HEK293 (cell line): Measurements from ENCODE around the gene BEND6.

ENCODE experiments used
- CTCF ChIA-PET: fragments of 350-600 bp; formaldehyde crosslinking; extraction: SDS; loops from one replicate; lab custom pipeline; 2021; ENCODE audit warnings: antibody characterized with exemption; lab: Yijun Ruan, JAX
- POLR2A ChIA-PET: fragments of 300-600 bp; formaldehyde crosslinking; extraction: SDS; loops from one replicate; lab custom pipeline; 2020; ENCODE audit warnings: antibody characterized with exemption, inconsistent platforms; lab: Yijun Ruan, JAX
- H3K27ac ChIP-seq: fragments of 200-500 bp; sonication (Bioruptor generic); 2 replicates; pipeline ENCODE4 v1.5.1; 2014; ENCODE audit warnings: low read depth, low read length, control low read depth, inconsistent platforms; ENCODE audit errors: extremely low read depth
- H3K36me3 ChIP-seq, 2 experiments: fragments of 200-500 bp in 1 of 2; sonication (Bioruptor generic) in 1 of 2; 1 replicate in 1 of 2; 2 replicates in 1 of 2; pipeline ENCODE4 v1.5.1; 2014 to 2017; ENCODE audit warnings: inconsistent platforms in 2 of 2, low read length in 2 of 2; ENCODE audit not compliant: control insufficient read depth in 2 of 2, insufficient read depth in 1 of 2
- H3K4me1 ChIP-seq: fragments of 200-500 bp; sonication (Bioruptor generic); 2 replicates; pipeline ENCODE4 v1.5.1; 2014; ENCODE audit warnings: mild to moderate bottlenecking, low read length, inconsistent platforms; ENCODE audit not compliant: control insufficient read depth, insufficient read depth
- H3K4me3 ChIP-seq: 2 replicates; pipeline ENCODE4 v1.5.1; 2011; ENCODE audit warnings: low read depth, mild to moderate bottlenecking, control low read depth, low read length, moderate library complexity
- H3K9me3 ChIP-seq: fragments of 200-500 bp; sonication (Bioruptor generic); 2 replicates; pipeline ENCODE4 v1.5.1; 2014; ENCODE audit warnings: low read depth, low read length, inconsistent platforms; ENCODE audit not compliant: control insufficient read depth, insufficient read depth
- FEZF1 ChIP-seq: fragments of 450-650 bp; formaldehyde crosslinking; IDR thresholded peaks from 2 replicates; pipeline ENCODE4 v1.5.1; 2016; ENCODE audit warnings: missing biosample characterization, missing genetic modification characterization
- GLI2 ChIP-seq: fragments of 450-650 bp; formaldehyde crosslinking; IDR thresholded peaks from 2 replicates; pipeline ENCODE4; 2017; ENCODE audit warnings: missing biosample characterization, missing genetic modification characterization, low read depth, borderline replicate concordance
- OVOL3 ChIP-seq: fragments of 450-650 bp; formaldehyde crosslinking; IDR thresholded peaks from 2 replicates; pipeline ENCODE4 v1.5.1; 2016; ENCODE audit warnings: missing biosample characterization, missing genetic modification characterization
- TSHZ1 ChIP-seq: fragments of 450-650 bp; formaldehyde crosslinking; IDR thresholded peaks from 2 replicates; pipeline ENCODE4 v1.5.1; 2016; ENCODE audit warnings: missing biosample characterization, missing genetic modification characterization, borderline replicate concordance
- ZNF112 ChIP-seq: fragments of 450-650 bp; formaldehyde crosslinking; IDR thresholded peaks from 2 replicates; pipeline ENCODE4 v1.5.0; 2017; ENCODE audit warnings: missing biosample characterization, missing genetic modification characterization
- ZNF155 ChIP-seq: fragments of 450-650 bp; formaldehyde crosslinking; IDR thresholded peaks from 2 replicates; pipeline ENCODE4 v1.5.1; 2016; ENCODE audit warnings: missing biosample characterization, missing genetic modification characterization
- ZNF221 ChIP-seq: fragments of 450-650 bp; formaldehyde crosslinking; IDR thresholded peaks from 2 replicates; pipeline ENCODE4 v1.5.1; 2017; ENCODE audit warnings: missing biosample characterization, missing genetic modification characterization, borderline replicate concordance
- ZNF426 ChIP-seq: fragments of 450-650 bp; formaldehyde crosslinking; IDR thresholded peaks from 2 replicates; pipeline ENCODE4 v1.5.1; 2017; ENCODE audit warnings: missing biosample characterization, missing genetic modification characterization, mild to moderate bottlenecking, inconsistent platforms, moderate library complexity
- ZNF449 ChIP-seq: fragments of 450-650 bp; formaldehyde crosslinking; IDR thresholded peaks from 2 replicates; pipeline ENCODE4 v1.5.1; 2017; ENCODE audit warnings: missing biosample characterization, mild to moderate bottlenecking, missing genetic modification characterization, moderate library complexity
- ZNF654 ChIP-seq: fragments of 450-650 bp; formaldehyde crosslinking; IDR thresholded peaks from 2 replicates; pipeline ENCODE4 v1.5.1; 2016; ENCODE audit warnings: low read depth, missing biosample characterization, missing genetic modification characterization
- ZNF660 ChIP-seq: fragments of 450-650 bp; IDR thresholded peaks from 2 replicates; pipeline ENCODE4 v1.5.1; 2018; ENCODE audit warnings: missing biosample characterization, mild to moderate bottlenecking, missing genetic modification characterization
- ZNF747 ChIP-seq: fragments of 450-650 bp; formaldehyde crosslinking; IDR thresholded peaks from 2 replicates; pipeline ENCODE4 v1.5.1; 2016; ENCODE audit warnings: missing biosample characterization, missing genetic modification characterization
- ZNF76 ChIP-seq: fragments of 450-650 bp; formaldehyde crosslinking; IDR thresholded peaks from 2 replicates; pipeline ENCODE4; 2016; ENCODE audit warnings: low read depth, missing biosample characterization, missing genetic modification characterization, borderline replicate concordance
- TF ChIP-seq, protein P1 (sequence below): fragments of 450-650 bp; formaldehyde crosslinking; IDR thresholded peaks from 2 replicates; pipeline ENCODE4 v1.5.1; 2016; ENCODE audit warnings: missing biosample characterization, missing genetic modification characterization
- TF ChIP-seq, protein P2 (sequence below): fragments of 450-650 bp; formaldehyde crosslinking; conservative IDR thresholded peaks from 2 replicates; pipeline ENCODE4 v1.5.1; 2016; ENCODE audit warnings: low read depth, missing biosample characterization, missing genetic modification characterization
- TF ChIP-seq, protein P3 (sequence below): fragments of 450-650 bp; formaldehyde crosslinking; IDR thresholded peaks from 2 replicates; pipeline ENCODE4 v1.5.1; 2016; ENCODE audit warnings: missing biosample characterization, missing genetic modification characterization
- TF ChIP-seq, protein P4 (sequence below): fragments of 450-650 bp; formaldehyde crosslinking; IDR thresholded peaks from 2 replicates; pipeline ENCODE4 v1.5.1; 2016; ENCODE audit warnings: missing biosample characterization, missing genetic modification characterization, low read depth

Gene BEND6

DNA sequence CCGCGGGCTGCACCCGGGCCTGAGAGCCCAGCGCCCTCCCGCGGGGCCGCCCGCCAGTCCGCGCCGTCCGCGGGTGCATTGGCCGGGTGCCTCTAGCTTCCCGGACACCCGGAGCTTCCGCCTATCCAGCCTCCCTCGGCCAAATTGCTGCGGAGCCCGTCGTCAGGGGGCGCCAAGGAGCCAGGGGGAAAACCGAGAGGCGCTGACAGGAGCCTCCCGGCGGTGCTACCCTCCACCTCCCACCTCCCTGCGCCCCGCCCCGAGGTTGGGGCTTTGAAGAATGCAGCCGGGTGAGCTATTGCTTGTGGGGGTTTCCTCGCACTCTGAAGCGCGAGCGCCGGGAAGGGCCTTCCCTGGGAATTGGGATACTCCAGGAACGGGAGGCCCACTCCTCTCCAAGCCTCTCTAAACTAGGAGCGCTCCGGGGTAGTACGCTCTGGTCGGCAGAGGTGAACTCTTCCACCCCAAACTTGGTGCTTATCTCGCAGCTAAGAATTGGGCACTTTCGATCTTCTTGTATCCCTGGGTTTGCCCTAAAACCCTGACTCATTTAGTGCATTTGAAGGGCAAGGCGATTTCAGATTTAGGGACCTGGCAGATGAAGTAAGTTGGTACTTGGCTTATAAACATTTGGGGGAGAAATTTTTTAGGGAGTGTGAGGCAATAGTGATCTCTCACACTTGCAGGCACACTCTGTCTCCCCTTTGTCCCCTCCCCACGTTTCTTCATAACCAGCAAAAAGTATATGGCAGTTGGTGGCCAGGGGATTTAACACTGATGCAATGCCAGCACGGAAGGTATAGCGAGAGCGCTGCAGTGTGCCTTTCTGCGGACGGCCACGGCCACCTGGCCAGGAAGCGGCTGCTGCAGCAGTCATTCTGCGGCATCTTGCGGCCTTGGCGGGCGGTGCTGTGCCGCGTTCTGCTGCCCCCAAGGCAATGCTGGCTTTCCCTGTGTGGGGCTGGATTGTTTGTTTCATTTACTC is 556 bp downstream of the BEND6 start (continued):
- TF ChIP-seq, protein P1, sequence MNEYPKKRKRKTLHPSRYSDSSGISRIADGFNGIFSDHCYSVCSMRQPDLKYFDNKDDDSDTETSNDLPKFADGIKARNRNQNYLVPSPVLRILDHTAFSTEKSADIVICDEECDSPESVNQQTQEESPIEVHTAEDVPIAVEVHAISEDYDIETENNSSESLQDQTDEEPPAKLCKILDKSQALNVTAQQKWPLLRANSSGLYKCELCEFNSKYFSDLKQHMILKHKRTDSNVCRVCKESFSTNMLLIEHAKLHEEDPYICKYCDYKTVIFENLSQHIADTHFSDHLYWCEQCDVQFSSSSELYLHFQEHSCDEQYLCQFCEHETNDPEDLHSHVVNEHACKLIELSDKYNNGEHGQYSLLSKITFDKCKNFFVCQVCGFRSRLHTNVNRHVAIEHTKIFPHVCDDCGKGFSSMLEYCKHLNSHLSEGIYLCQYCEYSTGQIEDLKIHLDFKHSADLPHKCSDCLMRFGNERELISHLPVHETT = peak; percentile 31; the same call in 1 of the 2 replicates
- TF ChIP-seq ZNF449 (tag by site-specific recombination) = peak; percentile 64; the same call in 1 of the 2 replicates
- TF ChIP-seq, protein P2, sequence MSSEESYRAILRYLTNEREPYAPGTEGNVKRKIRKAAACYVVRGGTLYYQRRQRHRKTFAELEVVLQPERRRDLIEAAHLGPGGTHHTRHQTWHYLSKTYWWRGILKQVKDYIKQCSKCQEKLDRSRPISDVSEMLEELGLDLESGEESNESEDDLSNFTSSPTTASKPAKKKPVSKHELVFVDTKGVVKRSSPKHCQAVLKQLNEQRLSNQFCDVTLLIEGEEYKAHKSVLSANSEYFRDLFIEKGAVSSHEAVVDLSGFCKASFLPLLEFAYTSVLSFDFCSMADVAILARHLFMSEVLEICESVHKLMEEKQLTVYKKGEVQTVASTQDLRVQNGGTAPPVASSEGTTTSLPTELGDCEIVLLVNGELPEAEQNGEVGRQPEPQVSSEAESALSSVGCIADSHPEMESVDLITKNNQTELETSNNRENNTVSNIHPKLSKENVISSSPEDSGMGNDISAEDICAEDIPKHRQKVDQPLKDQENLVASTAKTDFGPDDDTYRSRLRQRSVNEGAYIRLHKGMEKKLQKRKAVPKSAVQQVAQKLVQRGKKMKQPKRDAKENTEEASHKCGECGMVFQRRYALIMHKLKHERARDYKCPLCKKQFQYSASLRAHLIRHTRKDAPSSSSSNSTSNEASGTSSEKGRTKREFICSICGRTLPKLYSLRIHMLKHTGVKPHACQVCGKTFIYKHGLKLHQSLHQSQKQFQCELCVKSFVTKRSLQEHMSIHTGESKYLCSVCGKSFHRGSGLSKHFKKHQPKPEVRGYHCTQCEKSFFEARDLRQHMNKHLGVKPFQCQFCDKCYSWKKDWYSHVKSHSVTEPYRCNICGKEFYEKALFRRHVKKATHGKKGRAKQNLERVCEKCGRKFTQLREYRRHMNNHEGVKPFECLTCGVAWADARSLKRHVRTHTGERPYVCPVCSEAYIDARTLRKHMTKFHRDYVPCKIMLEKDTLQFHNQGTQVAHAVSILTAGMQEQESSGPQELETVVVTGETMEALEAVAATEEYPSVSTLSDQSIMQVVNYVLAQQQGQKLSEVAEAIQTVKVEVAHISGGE (tag by site-specific recombination) = peak; percentile 89
- TF ChIP-seq TSHZ1 (tag by site-specific recombination) = no peak
- TF ChIP-seq, protein P3, sequence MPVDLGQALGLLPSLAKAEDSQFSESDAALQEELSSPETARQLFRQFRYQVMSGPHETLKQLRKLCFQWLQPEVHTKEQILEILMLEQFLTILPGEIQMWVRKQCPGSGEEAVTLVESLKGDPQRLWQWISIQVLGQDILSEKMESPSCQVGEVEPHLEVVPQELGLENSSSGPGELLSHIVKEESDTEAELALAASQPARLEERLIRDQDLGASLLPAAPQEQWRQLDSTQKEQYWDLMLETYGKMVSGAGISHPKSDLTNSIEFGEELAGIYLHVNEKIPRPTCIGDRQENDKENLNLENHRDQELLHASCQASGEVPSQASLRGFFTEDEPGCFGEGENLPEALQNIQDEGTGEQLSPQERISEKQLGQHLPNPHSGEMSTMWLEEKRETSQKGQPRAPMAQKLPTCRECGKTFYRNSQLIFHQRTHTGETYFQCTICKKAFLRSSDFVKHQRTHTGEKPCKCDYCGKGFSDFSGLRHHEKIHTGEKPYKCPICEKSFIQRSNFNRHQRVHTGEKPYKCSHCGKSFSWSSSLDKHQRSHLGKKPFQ = no peak
- TF ChIP-seq ZNF747 (tag by site-specific recombination) = no peak
- TF ChIP-seq ZNF654 = peak; percentile 45

- H3K9me3 ChIP-seq = no peaks in the 10 kb centered on the region
- H3K36me3 ChIP-seq = no peaks in the 10 kb centered on the region
- POLR2A ChIA-PET = no interaction called here
- no peak overlapping the region for H3K4me3 ChIP-seq
- CTCF ChIA-PET = interaction anchor here (0.7 to 3.5 kb wide), 8 partner anchors 10 to 360 kb away, joined by 3 to 44 read pairs (median 14); no protein-coding TSS in a partner anchor
- H3K4me1 ChIP-seq = peaks cover 6% of the 10 kb centered on the region
- H3K27ac ChIP-seq = no peak overlapping the region
- TF ChIP-seq ZNF112 (tag by site-specific recombination) (no peak), ZNF155 (tag by site-specific recombination) (no peak), OVOL3 (no peak), ZNF426 (tag by site-specific recombination) (no peak), ZNF76 (no peak), ZNF660 (tag by site-specific recombination) (no peak), ZNF221 (tag by site-specific recombination) (no peak), FEZF1 (tag by site-specific recombination) (no peak), GLI2 (no peak)
- TF ChIP-seq, protein P4, sequence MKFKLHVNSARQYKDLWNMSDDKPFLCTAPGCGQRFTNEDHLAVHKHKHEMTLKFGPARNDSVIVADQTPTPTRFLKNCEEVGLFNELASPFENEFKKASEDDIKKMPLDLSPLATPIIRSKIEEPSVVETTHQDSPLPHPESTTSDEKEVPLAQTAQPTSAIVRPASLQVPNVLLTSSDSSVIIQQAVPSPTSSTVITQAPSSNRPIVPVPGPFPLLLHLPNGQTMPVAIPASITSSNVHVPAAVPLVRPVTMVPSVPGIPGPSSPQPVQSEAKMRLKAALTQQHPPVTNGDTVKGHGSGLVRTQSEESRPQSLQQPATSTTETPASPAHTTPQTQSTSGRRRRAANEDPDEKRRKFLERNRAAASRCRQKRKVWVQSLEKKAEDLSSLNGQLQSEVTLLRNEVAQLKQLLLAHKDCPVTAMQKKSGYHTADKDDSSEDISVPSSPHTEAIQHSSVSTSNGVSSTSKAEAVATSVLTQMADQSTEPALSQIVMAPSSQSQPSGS = no peak
- TF ChIP-seq, protein P1 = no peak
These were observed 1.6 kb downstream of the BEND6 start for GRCh38 chr6:56956491-56956890.
